AG09309 (cell line): ENCODE data around the gene BICD2.

Experiments used
- DNase-seq: peaks from one replicate; pipeline ENCODE4 v3.0.0-alpha.2; 2010; ENCODE audit warnings: low read depth
- H3K4me3 ChIP-seq: 2 replicates; pipeline ENCODE4 v1.5.1; 2011; ENCODE audit warnings: mild to moderate bottlenecking, low read depth, low read length, moderate library complexity; ENCODE audit not compliant: control insufficient read depth
- CTCF ChIP-seq: IDR thresholded peaks from 2 replicates; pipeline ENCODE4 v1.5.1; 2011; ENCODE audit warnings: mild to moderate bottlenecking, low read depth, low read length, inconsistent platforms; ENCODE audit not compliant: insufficient read depth, control insufficient read depth; ENCODE audit errors: missing control alignments

BICD2 gene

DNA sequence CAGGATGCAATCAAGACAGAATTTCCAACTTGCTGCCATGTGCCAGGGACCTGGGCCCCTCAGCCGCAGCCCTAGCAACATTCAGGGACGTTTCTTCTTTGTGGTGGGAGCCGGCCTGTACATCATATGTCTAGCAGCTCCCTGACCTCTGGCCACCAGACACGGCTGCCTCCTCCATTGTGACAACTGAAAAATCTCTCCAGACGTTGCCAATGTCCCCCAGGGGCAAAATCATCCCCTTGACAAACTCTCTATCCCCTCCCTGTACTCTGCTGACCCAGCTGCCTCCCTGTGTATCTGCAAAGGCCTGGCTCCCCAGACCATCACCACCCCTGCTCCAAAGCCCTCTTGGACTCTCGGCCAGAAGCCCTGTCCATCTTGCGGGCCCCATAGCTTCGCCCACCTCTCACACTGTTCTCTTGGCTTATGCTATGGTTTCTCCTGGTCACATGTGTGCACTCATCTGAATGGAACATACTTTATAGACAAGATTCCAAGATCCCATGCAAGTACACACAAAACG is 40.8 kb downstream of the BICD2 start:
- DNase-seq, result no peak
- TF ChIP-seq CTCF, result no peak
- no peak overlapping the region for H3K4me3 ChIP-seq

DNA sequence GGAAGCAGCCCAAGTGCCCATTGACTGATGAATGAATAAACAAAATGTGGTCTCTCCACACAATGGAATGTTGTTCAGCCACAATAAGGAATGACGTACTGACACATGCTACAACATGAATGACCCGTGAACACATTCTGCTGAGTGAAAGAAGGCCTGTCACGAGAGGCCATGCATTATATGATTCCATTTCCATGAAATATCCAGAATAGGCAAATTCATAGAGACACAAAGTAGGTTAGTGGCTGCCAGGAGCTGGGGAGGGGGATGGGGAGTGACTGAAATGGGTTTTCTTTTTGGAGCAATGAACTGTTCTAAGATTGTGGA is 41.4 kb downstream of the BICD2 start:
- no peak for DNase-seq
- H3K4me3 ChIP-seq, result no peak overlapping the region
- TF ChIP-seq CTCF, result no peak

DNA sequence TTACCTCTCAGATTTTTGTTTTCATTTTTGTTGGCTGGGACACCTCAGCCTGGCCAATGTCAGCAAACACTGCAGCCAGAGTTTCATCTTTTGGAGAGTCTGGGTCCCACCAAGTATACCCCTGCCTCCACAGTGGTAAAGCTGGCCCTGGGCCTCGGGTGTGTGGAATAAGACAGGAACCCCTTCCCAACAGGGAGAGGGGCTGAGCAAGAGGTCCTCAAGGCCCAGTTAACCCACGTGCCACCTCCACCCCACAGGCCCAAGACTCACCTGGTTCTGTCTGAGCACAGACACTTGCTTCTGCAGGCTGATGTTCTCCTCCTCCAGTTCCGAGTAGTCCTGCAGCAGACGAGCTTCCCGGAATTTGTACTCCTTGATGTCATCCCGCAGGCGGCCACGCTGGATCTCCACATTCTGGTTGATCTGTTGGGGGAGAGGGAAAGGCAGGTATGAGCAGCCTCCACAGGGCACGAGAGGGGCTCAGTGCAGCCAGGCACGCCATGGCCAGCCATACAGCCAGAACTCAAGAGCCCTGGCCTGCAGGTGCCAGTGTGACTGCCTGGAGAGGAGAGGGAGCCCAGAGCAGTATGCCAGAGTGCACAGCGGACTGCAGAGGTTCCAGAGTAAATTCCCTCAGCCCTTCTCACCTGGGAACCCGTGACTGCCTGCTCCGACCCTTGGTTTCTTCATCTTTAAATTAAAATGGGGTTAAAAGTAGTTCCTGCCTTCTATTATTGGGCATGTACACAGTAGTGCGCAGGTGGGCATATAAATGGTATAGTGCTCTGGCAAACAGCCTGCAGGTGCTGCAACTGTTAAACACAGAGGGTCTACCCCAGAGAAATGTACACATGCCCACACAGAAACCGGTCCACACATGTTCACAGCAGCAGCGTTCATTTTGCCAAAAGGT is 42.0 kb downstream of the BICD2 start:
- no peak overlapping the region for H3K4me3 ChIP-seq
- DNase-seq, result no peak
- TF ChIP-seq CTCF, result no peak

DNA sequence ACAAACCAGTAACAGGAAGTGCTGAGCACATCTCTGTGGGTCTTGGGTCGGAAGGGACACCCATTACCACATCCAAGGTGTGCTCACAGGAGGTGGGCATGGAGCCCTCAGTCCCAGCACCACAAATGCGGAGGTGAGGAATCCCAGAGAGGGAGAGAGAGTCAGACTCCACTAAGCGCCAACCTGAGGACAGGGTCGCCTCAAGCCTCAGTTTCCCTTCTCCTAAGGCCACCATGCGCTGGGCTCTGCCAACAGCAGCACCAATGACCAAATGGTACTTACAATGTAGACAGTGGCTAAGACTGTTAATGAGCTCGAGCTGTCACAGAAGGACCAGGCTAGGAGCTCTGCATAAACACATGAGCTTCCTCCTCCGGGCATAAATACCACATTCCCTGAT is 43.1 kb downstream of the BICD2 start:
- DNase-seq, result no peak
- TF ChIP-seq CTCF, result no peak
- H3K4me3 ChIP-seq, result no peak overlapping the region

DNA sequence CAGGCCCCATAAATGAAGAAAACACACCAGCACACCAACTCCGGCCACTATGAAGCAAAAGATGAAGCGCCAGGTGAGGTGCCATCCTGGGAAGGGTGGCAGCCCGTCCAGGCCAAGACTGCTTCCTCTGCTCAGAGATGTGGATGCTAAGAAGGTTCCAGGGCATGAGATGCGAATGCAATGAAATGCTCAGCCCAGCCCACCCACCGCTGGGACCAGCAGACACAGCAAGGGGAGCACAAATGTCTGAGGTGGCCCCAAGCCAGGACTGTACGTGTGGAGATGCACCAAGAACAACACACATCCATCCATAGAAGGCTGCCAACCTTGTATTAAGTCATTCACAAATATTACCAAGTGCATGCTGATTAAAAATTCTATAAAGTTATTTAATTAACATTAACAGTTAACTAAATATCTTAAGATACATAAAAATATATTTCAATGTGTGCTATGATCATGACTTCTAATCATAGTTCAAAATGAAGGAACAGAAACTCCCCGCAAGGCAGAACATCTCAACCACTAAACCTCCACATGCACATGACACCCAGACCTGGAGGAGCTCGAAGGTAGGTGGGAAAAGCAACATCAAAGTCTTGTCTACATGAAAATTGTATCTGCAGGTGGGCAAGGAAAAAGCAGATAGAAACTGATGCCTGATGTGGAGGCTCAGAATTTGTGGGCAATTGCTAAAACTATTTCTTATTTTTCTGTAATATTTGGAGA is 43.7 kb downstream of the BICD2 start:
- DNase-seq, result no peak
- no peak for TF ChIP-seq CTCF
- H3K4me3 ChIP-seq, result no peak overlapping the region

GRCh38 chr9:92720209-92720765 is 44.3 kb downstream of the BICD2 start:
- H3K4me3 ChIP-seq, result no peak overlapping the region
- DNase-seq, result no peak
- TF ChIP-seq CTCF, result no peak
